Measurements from ENCODE around the gene CYP21A2.
"Not testable (repeated sequence)": the region's sequence is repeated elsewhere in the genome, so short reads cannot be mapped to it uniquely, and the experiment has no call there.

Gene CYP21A2

GRCh38 chr6:32052626-32053025 is 14.4 kb downstream of the CYP21A2 start:
- H3K4me3 ChIP-seq (ENCODE audit: low read depth, low read length), result not testable (repeated sequence)

GRCh38 chr6:32053314-32053713 is 15.1 kb downstream of the CYP21A2 start:
- H3K4me3 ChIP-seq (ENCODE audit: low read depth, low read length), result not testable (repeated sequence)

GRCh38 chr6:32055756-32056155 is 17.5 kb downstream of the CYP21A2 start:
- H3K4me3 ChIP-seq (ENCODE audit: low read depth, low read length), result not testable (repeated sequence)

- no peak overlapping the region for H3K4me3 ChIP-seq (ENCODE audit: low read depth, low read length)
Observed at GRCh38 chr6:32056254-32056653, 18.0 kb downstream of the CYP21A2 start.

- no peak overlapping the region for H3K4me3 ChIP-seq (ENCODE audit: low read depth, low read length)
Observed at GRCh38 chr6:32057966-32058365, 19.8 kb downstream of the CYP21A2 start.

- no peak overlapping the region for H3K4me3 ChIP-seq (ENCODE audit: low read depth, low read length)
Observed at GRCh38 chr6:32058511-32058963, 20.3 kb downstream of the CYP21A2 start.

GRCh38 chr6:32060966-32061655 is 22.9 kb downstream of the CYP21A2 start:
- no peak overlapping the region for H3K4me3 ChIP-seq (ENCODE audit: low read depth, low read length)

- H3K4me3 ChIP-seq (ENCODE audit: low read depth, low read length), result no peak overlapping the region
Observed at GRCh38 chr6:32064706-32065105, 26.5 kb downstream of the CYP21A2 start.

GRCh38 chr6:32067521-32067920 is 29.3 kb downstream of the CYP21A2 start:
- H3K4me3 ChIP-seq (ENCODE audit: low read depth, low read length), result not testable (repeated sequence)

- H3K4me3 ChIP-seq (ENCODE audit: low read depth, low read length), result not testable (repeated sequence)
Observed at GRCh38 chr6:32068315-32068714, 30.1 kb downstream of the CYP21A2 start.

GRCh38 chr6:32068867-32069266 is 30.7 kb downstream of the CYP21A2 start:
- H3K4me3 ChIP-seq (ENCODE audit: low read depth, low read length), result no peak overlapping the region

- no peak overlapping the region for H3K4me3 ChIP-seq (ENCODE audit: low read depth, low read length)
Observed at GRCh38 chr6:32069460-32069859, 31.2 kb downstream of the CYP21A2 start.

- no peak overlapping the region for H3K4me3 ChIP-seq (ENCODE audit: low read depth, low read length)
Observed at GRCh38 chr6:32069878-32070515, 31.8 kb downstream of the CYP21A2 start.

GRCh38 chr6:32070814-32071543 is 32.8 kb downstream of the CYP21A2 start:
- H3K4me3 ChIP-seq (ENCODE audit: low read depth, low read length), result no peak overlapping the region

GRCh38 chr6:32073101-32073500 is 34.9 kb downstream of the CYP21A2 start:
- no peak overlapping the region for H3K4me3 ChIP-seq (ENCODE audit: low read depth, low read length)

GRCh38 chr6:32073613-32074012 is 35.4 kb downstream of the CYP21A2 start:
- H3K4me3 ChIP-seq (ENCODE audit: low read depth, low read length), result no peak overlapping the region

- no peak overlapping the region for H3K4me3 ChIP-seq (ENCODE audit: low read depth, low read length)
Observed at GRCh38 chr6:32074996-32075532, 36.8 kb downstream of the CYP21A2 start.

GRCh38 chr6:32075781-32076180 is 37.6 kb downstream of the CYP21A2 start:
- no peak overlapping the region for H3K4me3 ChIP-seq (ENCODE audit: low read depth, low read length)

GRCh38 chr6:32076321-32076809 is 38.1 kb downstream of the CYP21A2 start:
- H3K4me3 ChIP-seq (ENCODE audit: low read depth, low read length), result no peak overlapping the region

- no peak overlapping the region for H3K4me3 ChIP-seq (ENCODE audit: low read depth, low read length)
Observed at GRCh38 chr6:32079566-32080290, 41.5 kb downstream of the CYP21A2 start.
